Ovary (tissue), 3 donors: ENCODE results near the gene MBNL1.

Experiments used
- CTCF ChIP-seq, 3 donors: fragments of 450-650 bp in 2 of 3; fragments of 200-600 bp in 1 of 3; IDR thresholded peaks; one replicate each; pipeline versions ENCODE4 v1.5.1 to v1.8.0; 2016 to 2022; ENCODE audit warnings: antibody characterized with exemption in 3 of 3, mild to moderate bottlenecking in 1 of 3
- EP300 ChIP-seq: sonication (generic); formaldehyde crosslinking; IDR thresholded peaks from one replicate; pipeline ENCODE4 v1.6.1; 2017; ENCODE audit warnings: antibody characterized with exemption
- donor health status: DM: no; HTN: no; CAD: no.

- TF ChIP-seq CTCF (IDR thresholded peaks at IDR 0.05) (no peak), EP300 (no peak)
These were observed 46.1 kb downstream of the MBNL1 start for GRCh38 chr3:152314677-152315353.
